ENCODE results near the gene TNFRSF8. TPM values are rescaled to one million over a fixed set of nuclear protein-coding genes. Genes with fewer than 3 reads are reported as not detected.

The TNFRSF8 gene
- total RNA-seq, 3 donors from 2014 or later (not counting 1 experiment from before 2014, with no cell fraction given): 0.34 to 1.7 (median 0.50) TPM

DNA sequence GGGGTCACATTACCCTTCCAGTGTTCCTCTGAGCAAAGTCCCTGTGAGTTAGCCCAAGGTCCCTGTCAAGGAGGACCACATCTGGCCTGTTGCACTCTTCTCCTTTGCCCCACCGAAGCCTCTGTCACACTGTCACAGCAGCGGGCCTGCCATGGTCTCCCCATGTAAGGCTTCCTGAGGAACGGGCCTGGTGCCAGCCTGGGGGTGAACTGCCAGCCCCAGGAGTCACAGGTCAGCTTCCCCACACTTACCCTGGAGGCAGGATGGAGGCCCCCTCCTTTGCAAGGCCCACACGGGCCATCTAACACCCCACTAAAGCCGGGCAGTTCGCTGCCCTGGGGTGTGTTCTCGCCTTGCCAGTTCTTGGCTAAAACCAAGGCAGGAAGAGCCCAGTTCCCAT lies 117.8 kb downstream of the TNFRSF8 start:
- no peaks in the 10 kb centered on the region for H3K27me3 ChIP-seq (ENCODE audit: control insufficient read depth, insufficient read depth, low read length)
- no peaks in the 10 kb centered on the region for H3K36me3 Mint-ChIP-seq
- intact Hi-C loops (cut with micrococcal nuclease): no loop called here
- H3K27me3 Mint-ChIP-seq (ENCODE audit: low read depth in 2 of 2): no peaks in the 10 kb centered on the region
- no peaks in the 10 kb centered on the region for H3K9me3 ChIP-seq (ENCODE audit: control insufficient read depth, insufficient read depth, low read length)
- peak overlapping the region; percentile 99 for H3K27ac Mint-ChIP-seq
- WGBS (ENCODE audit: insufficient coverage): 66% methylated on average over 7 of the region's 7 CpGs
- no peaks in the 10 kb centered on the region for H3K9me3 Mint-ChIP-seq
- H3K4me1 Mint-ChIP-seq: peaks cover 76 to 98% of the 10 kb centered on the region in 2 donors
- peak overlapping the region; percentile 52 for H3K4me3 Mint-ChIP-seq
- no peak overlapping the region for H3K4me3 ChIP-seq (ENCODE audit: low read length)
- ATAC-seq (no peak), DNase-seq (no peak)
- peaks cover 96% of the 10 kb centered on the region for H3K4me1 ChIP-seq (ENCODE audit: control insufficient read depth, insufficient read depth, low read length)
- no peak for TF ChIP-seq CTCF (IDR thresholded peaks at IDR 0.05)
- H3K36me3 ChIP-seq (ENCODE audit: control insufficient read depth, insufficient read depth, low read length): peaks cover 26% of the 10 kb centered on the region
- peak overlapping the region; percentile 37 for H3K27ac ChIP-seq (ENCODE audit: low read length)

- Mint-ChIP-seq H3K9me3 (no peaks in the 10 kb centered on the region), H3K27me3 (ENCODE audit: low read depth in 2 of 2) (no peaks in the 10 kb centered on the region), H3K27ac (peak overlapping the region; percentile 99), H3K4me1 (peaks cover 69 to 98% of the 10 kb centered on the region in 2 donors), H3K36me3 (no peaks in the 10 kb centered on the region), H3K4me3 (no peak overlapping the region)
- intact Hi-C loops (cut with micrococcal nuclease): no loop called here
- Histone ChIP-seq H3K9me3 (ENCODE audit: control insufficient read depth, insufficient read depth, low read length) (no peaks in the 10 kb centered on the region), H3K27me3 (ENCODE audit: control insufficient read depth, insufficient read depth, low read length) (no peaks in the 10 kb centered on the region), H3K27ac (ENCODE audit: low read length) (peak overlapping the region; percentile 37), H3K4me3 (ENCODE audit: low read length) (no peak overlapping the region), H3K36me3 (ENCODE audit: control insufficient read depth, insufficient read depth, low read length) (peaks cover 29% of the 10 kb centered on the region), H3K4me1 (ENCODE audit: control insufficient read depth, insufficient read depth, low read length) (peaks cover 96% of the 10 kb centered on the region)
- no peak for TF ChIP-seq CTCF (IDR thresholded peaks at IDR 0.05)
- DNase-seq (no peak), ATAC-seq (no peak)
- WGBS (ENCODE audit: insufficient coverage): 95% methylated on average over 5 of the region's 7 CpGs
These were observed 118.5 kb downstream of the TNFRSF8 start for GRCh38 chr1:12181568-12181967.

- Mint-ChIP-seq H3K27ac (peak overlapping the region; percentile 99), H3K9me3 (no peaks in the 10 kb centered on the region), H3K4me1 (peaks cover 68 to 97% of the 10 kb centered on the region in 2 donors), H3K4me3 (peak overlapping the region; percentile 47), H3K27me3 (ENCODE audit: low read depth in 2 of 2) (no peaks in the 10 kb centered on the region), H3K36me3 (no peaks in the 10 kb centered on the region)
- no peak for TF ChIP-seq CTCF (IDR thresholded peaks at IDR 0.05)
- ATAC-seq (no peak), DNase-seq (no peak)
- no peaks in the 10 kb centered on the region for H3K9me3 ChIP-seq (ENCODE audit: control insufficient read depth, insufficient read depth, low read length)
- H3K4me1 ChIP-seq (ENCODE audit: control insufficient read depth, insufficient read depth, low read length): peaks cover 95% of the 10 kb centered on the region
- 94% methylated on average over 4 of the region's 4 CpGs for WGBS (ENCODE audit: insufficient coverage)
- intact Hi-C loops (cut with micrococcal nuclease): no loop called here
- H3K4me3 ChIP-seq (ENCODE audit: low read length): no peak overlapping the region
- no peak overlapping the region for H3K27ac ChIP-seq (ENCODE audit: low read length)
- no peaks in the 10 kb centered on the region for H3K27me3 ChIP-seq (ENCODE audit: control insufficient read depth, insufficient read depth, low read length)
- H3K36me3 ChIP-seq (ENCODE audit: control insufficient read depth, insufficient read depth, low read length): peaks cover 32% of the 10 kb centered on the region
These were observed 119.4 kb downstream of the TNFRSF8 start for GRCh38 chr1:12182410-12182984.
